SK-N-SH (cell line): Measurements from ENCODE around the gene CATSPERD. TPM values are rescaled to one million over a fixed set of nuclear protein-coding genes. Genes with fewer than 3 reads are reported as not detected.

Source experiments
- CTCF ChIA-PET: fragments of 300-600, 350-600 bp; formaldehyde crosslinking; extraction: SDS; loops from one replicate; lab custom pipeline; 2021; lab: Yijun Ruan, JAX
- POLR2A ChIA-PET: fragments of 350-600 bp; sonication (Branson Sonifier 250); formaldehyde crosslinking; extraction: SDS; loops from one replicate; lab custom pipeline; 2020; ENCODE audit warnings: antibody characterized with exemption, inconsistent platforms; lab: Yijun Ruan, JAX
- DNase-seq: peaks from one replicate; pipeline ENCODE4 v3.0.0; 2012
- H2AFZ ChIP-seq: fragments of 200-600 bp; sonication (generic); 2 replicates; pipeline ENCODE4 v1.8.1; 2016; ENCODE audit warnings: antibody characterized with exemption, mild to moderate bottlenecking, low read depth
- H3F3A ChIP-seq: fragments of 200-600 bp; sonication (generic); replicated peaks from 2 replicates; pipeline ENCODE3; 2016; ENCODE audit warnings: antibody characterized with exemption, mild to moderate bottlenecking; ENCODE audit not compliant: insufficient read depth
- H3K27ac ChIP-seq, 2 experiments: fragments of 200-500 bp in 1 of 2; fragments of 200-600 bp in 1 of 2; sonication (Bioruptor generic) in 1 of 2; sonication (generic), shearing (Covaris generic) in 1 of 2; 2 replicates each; pipeline versions ENCODE4 v1.5.1 to v1.6.1; 2014 to 2016; ENCODE audit warnings: low read depth in 2 of 2, inconsistent platforms in 1 of 2, low read length in 1 of 2, mild to moderate bottlenecking in 1 of 2, mixed read lengths in 1 of 2
- H3K27me3 ChIP-seq: fragments of 200-600 bp; sonication (generic), shearing (Covaris generic); 2 replicates; pipeline ENCODE4 v1.6.1; 2016; ENCODE audit warnings: mixed run types; ENCODE audit not compliant: insufficient read depth
- H3K36me3 ChIP-seq, 2 experiments: fragments of 200-500 bp in 1 of 2; fragments of 200-600 bp in 1 of 2; sonication (Bioruptor generic) in 1 of 2; sonication (generic) in 1 of 2; replicated peaks in 1 of 2; 2 replicates each; pipeline versions ENCODE3 to v1.5.1; 2014 to 2016; ENCODE audit warnings: low read length in 1 of 2, mild to moderate bottlenecking in 1 of 2; ENCODE audit not compliant: insufficient read depth in 2 of 2, control insufficient read depth in 1 of 2
- H3K4me1 ChIP-seq, 2 experiments: fragments of 200-500 bp in 1 of 2; fragments of 200-600 bp in 1 of 2; sonication (Bioruptor generic) in 1 of 2; sonication (generic), shearing (Covaris generic) in 1 of 2; 2 replicates each; pipeline versions ENCODE4 v1.5.1 to v1.6.1; 2014 to 2016; ENCODE audit warnings: low read depth in 1 of 2, low read length in 1 of 2, mixed run types in 1 of 2; ENCODE audit not compliant: insufficient read depth in 2 of 2, control insufficient read depth in 1 of 2
- H3K4me2 ChIP-seq: fragments of 200-600 bp; sonication (generic), shearing (Covaris generic); 2 replicates; pipeline ENCODE4 v1.6.1; 2017; ENCODE audit warnings: mixed run types
- H3K4me3 ChIP-seq, 2 experiments: fragments of 200-500 bp in 1 of 2; fragments of 200-600 bp in 1 of 2; sonication (Bioruptor generic) in 1 of 2; sonication (generic), shearing (Covaris generic) in 1 of 2; 2 replicates each; pipeline versions ENCODE4 v1.5.1 to v1.8.1; 2014 to 2016; ENCODE audit warnings: low read depth in 2 of 2, inconsistent platforms in 1 of 2, low read length in 1 of 2, mild to moderate bottlenecking in 1 of 2, mixed read lengths in 1 of 2, moderate library complexity in 1 of 2
- H3K79me2 ChIP-seq: fragments of 200-600 bp; sonication (generic); 2 replicates; pipeline ENCODE4 v1.8.1; 2017; ENCODE audit warnings: mild to moderate bottlenecking; ENCODE audit not compliant: insufficient read depth
- H3K9ac ChIP-seq: fragments of 200-600 bp; sonication (generic); 2 replicates; pipeline ENCODE4 v1.6.1; 2017; ENCODE audit warnings: mixed run types
- H3K9me2 ChIP-seq: fragments of 200-600 bp; sonication (generic); 2 replicates; pipeline ENCODE4 v1.6.1; 2017; ENCODE audit warnings: mixed run types
- H3K9me3 ChIP-seq: fragments of 200-600 bp; sonication (generic); 2 replicates; pipeline ENCODE4 v1.6.1; 2017; ENCODE audit warnings: mixed run types, mild to moderate bottlenecking, moderate library complexity
- H4K20me1 ChIP-seq: fragments of 200-600 bp; sonication (generic); 2 replicates; pipeline ENCODE4 v1.6.1; 2017; ENCODE audit warnings: mild to moderate bottlenecking, mixed run types; ENCODE audit not compliant: insufficient read depth
- CHD2 ChIP-seq: fragments of 150-350 bp; IDR thresholded peaks from 2 replicates; pipeline ENCODE4 v1.6.1; 2018; ENCODE audit warnings: low read length; ENCODE audit not compliant: partially characterized antibody
- EP300 ChIP-seq, 2 experiments: IDR thresholded peaks; 2 replicates each; pipeline versions ENCODE4 v1.4.0 to v1.6.1; 2012; ENCODE audit warnings: borderline replicate concordance in 1 of 2, low read depth in 1 of 2, low read length in 1 of 2
- EZH2phosphoT487 ChIP-seq: fragments of 200-600 bp; sonication (generic); IDR thresholded peaks from 2 replicates; pipeline ENCODE4 v1.6.1; 2017; ENCODE audit warnings: low read depth, mixed run types, mild to moderate bottlenecking, antibody characterized with exemption, moderate library complexity, borderline replicate concordance
- FOXJ3 ChIP-seq: sonication (generic); formaldehyde crosslinking; IDR thresholded peaks from 2 replicates; pipeline ENCODE4 v1.5.1; 2020; ENCODE audit warnings: mild to moderate bottlenecking, missing genetic modification reagents
- GATA2 ChIP-seq: sonication (generic); formaldehyde crosslinking; IDR thresholded peaks from 2 replicates; pipeline ENCODE4 v1.5.0; 2020; ENCODE audit warnings: mild to moderate bottlenecking, missing genetic modification reagents
- IRF3 ChIP-seq: fragments of 150-350 bp; IDR thresholded peaks from 2 replicates; pipeline ENCODE4 v1.6.1; 2016; ENCODE audit warnings: mild to moderate bottlenecking, low read depth, low read length
- MEF2A ChIP-seq: IDR thresholded peaks from 2 replicates; pipeline ENCODE4 v1.4.0; 2012; ENCODE audit warnings: low read depth, borderline replicate concordance
- MXI1 ChIP-seq: IDR thresholded peaks from 2 replicates; pipeline ENCODE4 v1.6.1; 2012; ENCODE audit warnings: mild to moderate bottlenecking, low read depth, low read length, improper control_type of control experiment
- NRF1 ChIP-seq: IDR thresholded peaks from 2 replicates; pipeline ENCODE4 v1.6.1; 2012; ENCODE audit warnings: low read depth, mild to moderate bottlenecking, low read length
- PBX3 ChIP-seq: IDR thresholded peaks from 2 replicates; pipeline ENCODE4; 2012
- POLR2AphosphoS5 ChIP-seq: IDR thresholded peaks from 2 replicates; pipeline ENCODE4 v1.6.1; 2012; ENCODE audit warnings: low read depth, low read length
- RAD21 ChIP-seq: IDR thresholded peaks from 2 replicates; pipeline ENCODE4 v1.6.1; 2012; ENCODE audit warnings: mild to moderate bottlenecking, low read length
- RXRA ChIP-seq: IDR thresholded peaks from 2 replicates; pipeline ENCODE4 v1.4.0; 2012; ENCODE audit warnings: low read depth, mild to moderate bottlenecking, borderline replicate concordance
- SIN3A ChIP-seq: IDR thresholded peaks from 2 replicates; pipeline ENCODE4 v1.6.1; 2012; ENCODE audit warnings: low read depth, mild to moderate bottlenecking, low read length, moderate library complexity, borderline replicate concordance
- TAF1 ChIP-seq: IDR thresholded peaks from 2 replicates; pipeline ENCODE4 v1.6.1; 2012; ENCODE audit warnings: low read depth, mild to moderate bottlenecking, low read length, moderate library complexity, borderline replicate concordance
- TEAD4 ChIP-seq: IDR thresholded peaks from 2 replicates; pipeline ENCODE4 v1.4.0; 2012; ENCODE audit warnings: mild to moderate bottlenecking, borderline replicate concordance; ENCODE audit not compliant: insufficient read depth
- YY1 ChIP-seq: IDR thresholded peaks from 2 replicates; pipeline ENCODE4 v1.4.0; 2012; ENCODE audit warnings: low read depth, mild to moderate bottlenecking
- WGBS: methylation state at CpG from one replicate; pipeline ENCODE4 v1.1.6; 2017; ENCODE audit warnings: low lambda C conversion rate; 5-methylcytosine and 5-hydroxymethylcytosine counted together
- polyA plus RNA-seq, 3 experiments: library from polyadenylated mRNA; depleted of rRNA; stranded (reverse); fragments of >200 nt; gene quantifications; 2 replicates each; pipeline ENCODE4 v1.2.3, GENCODE V29; 2012
- TF ChIP-seq, protein P1 (sequence below): IDR thresholded peaks from 2 replicates; pipeline ENCODE4 v1.4.0; 2012; ENCODE audit warnings: low read depth, borderline replicate concordance

CATSPERD gene
- polyA plus RNA-seq, 1 of the 3 experiments (the other 2 are of a cell fraction) = not detected

DNA sequence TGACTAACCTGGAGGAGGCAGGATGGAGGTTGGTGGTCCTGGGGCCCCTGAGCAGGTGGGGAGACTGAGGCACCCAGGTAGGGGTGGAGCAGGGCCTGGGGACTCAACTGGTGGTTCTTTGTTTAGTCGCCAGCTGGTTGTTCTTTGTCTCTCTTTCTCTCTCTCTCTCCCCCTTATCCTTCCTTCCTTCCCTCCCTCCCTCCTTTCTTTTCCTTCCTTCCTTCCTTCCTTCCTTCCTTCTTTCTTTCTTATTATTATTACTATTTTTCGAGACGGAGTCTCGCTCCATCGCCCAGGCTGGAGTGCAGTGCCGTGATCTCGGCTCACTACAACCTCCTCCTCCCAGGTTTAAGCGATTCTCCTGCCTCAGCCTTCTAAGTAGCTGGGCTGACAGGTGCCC is 77.8 kb downstream of the CATSPERD start:
- no peaks in the 10 kb centered on the region for H3K9me2 ChIP-seq
- H3K9me3 ChIP-seq = no peaks in the 10 kb centered on the region
- no peak overlapping the region for H3K27ac ChIP-seq
- H3K27me3 ChIP-seq = no peaks in the 10 kb centered on the region; the same call in 1 of the 2 replicates
- H3K4me3 ChIP-seq = no peak overlapping the region
- no peaks in the 10 kb centered on the region for H3K36me3 ChIP-seq
- POLR2A ChIA-PET = interaction anchor here (1.4 kb wide), 1 partner anchor 15 kb away, joined by 4 read pairs; no protein-coding TSS in a partner anchor
- H4K20me1 ChIP-seq = no peaks in the 10 kb centered on the region
- CTCF ChIA-PET = interaction anchor here (0.9 to 4.2 kb wide), 3 partner anchors 10 to 224 kb away, joined by 3 to 22 read pairs (median 4); no protein-coding TSS in a partner anchor
- TF ChIP-seq MEF2A = no peak
- peaks cover 0 to 28% of the 10 kb centered on the region in 2 experiments; a peak in 1 of 4 replicates for H3K4me1 ChIP-seq
- H3K4me2 ChIP-seq = no peak overlapping the region
- DNase-seq = no peak
- no peak overlapping the region for H2AFZ ChIP-seq
- no peaks in the 10 kb centered on the region for H3F3A ChIP-seq
- no peaks in the 10 kb centered on the region for H3K79me2 ChIP-seq
- H3K9ac ChIP-seq = no peak overlapping the region
- WGBS = 91% methylated on average over 8 of the region's 8 CpGs

DNA sequence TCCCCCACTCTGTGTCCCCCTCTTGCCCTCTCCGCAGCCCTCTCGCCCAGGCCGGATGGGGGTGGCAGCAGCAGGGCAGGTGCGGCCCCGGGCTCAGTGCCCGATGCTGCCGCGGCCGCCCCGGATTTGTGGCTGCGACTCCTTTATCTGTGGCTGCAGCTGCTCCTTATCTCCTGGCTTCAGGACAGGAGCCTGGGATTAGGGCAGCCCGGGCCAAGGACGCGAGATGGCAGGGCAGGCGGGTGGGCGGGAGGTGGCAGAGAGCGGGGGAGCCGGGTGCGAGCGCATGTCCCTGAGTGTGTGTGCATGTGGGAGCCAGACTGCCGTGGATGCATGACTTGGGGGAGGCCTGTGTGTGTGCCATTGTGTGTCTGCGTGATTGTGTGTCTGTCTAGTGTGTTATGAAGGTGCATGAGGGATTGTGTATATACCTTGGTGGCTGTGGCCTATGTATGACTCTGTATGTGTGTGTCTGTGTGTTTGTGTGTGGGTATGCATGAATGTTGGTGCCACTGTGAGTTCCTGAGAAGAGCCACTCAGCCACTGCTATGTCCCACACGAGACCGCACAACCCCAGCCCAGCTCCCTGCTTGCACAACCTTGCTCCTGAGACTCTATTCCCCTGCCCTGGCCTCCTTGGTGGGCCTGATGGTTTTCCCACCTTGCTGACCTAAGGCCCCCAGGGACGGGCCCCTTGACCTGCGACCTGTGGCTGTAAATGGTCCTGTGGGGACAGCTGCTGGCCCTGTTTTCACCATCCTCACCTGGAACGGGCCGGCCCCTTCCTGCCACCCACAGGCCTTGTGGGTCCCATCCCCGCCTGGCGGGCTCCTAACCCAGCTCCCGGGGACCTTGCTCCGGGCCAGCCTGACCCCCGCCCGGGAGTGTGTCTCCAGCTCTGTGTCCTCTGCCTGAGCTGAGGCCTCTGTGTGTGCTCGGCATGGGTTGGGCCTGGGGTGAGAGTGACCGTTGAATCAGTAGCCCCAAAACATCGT is 79.1 kb downstream of the CATSPERD start:
- no peaks in the 10 kb centered on the region for H4K20me1 ChIP-seq
- H3F3A ChIP-seq = no peaks in the 10 kb centered on the region
- ChIA-PET POLR2A (interaction anchor here (0.5 to 1.6 kb wide), 2 partner anchors 8 to 81 kb away, joined by 3 to 4 read pairs; no protein-coding TSS in a partner anchor), CTCF (interaction anchor here (0.6 to 4.2 kb wide), 6 partner anchors 9 to 223 kb away, joined by 3 to 22 read pairs (median 4); partner anchors contain the start of gene NDUFA11)
- H3K4me1 ChIP-seq = peaks cover 3 to 35% of the 10 kb centered on the region in 2 experiments; a peak in 1 of 4 replicates
- WGBS = 63% methylated on average over 35 of the region's 37 CpGs
- H3K9me2 ChIP-seq = no peaks in the 10 kb centered on the region
- H2AFZ ChIP-seq = no peak overlapping the region
- DNase-seq = peak; percentile 91
- H3K4me2 ChIP-seq = no peak overlapping the region
- H3K4me3 ChIP-seq = no peak overlapping the region
- no peaks in the 10 kb centered on the region for H3K9me3 ChIP-seq
- H3K79me2 ChIP-seq = no peaks in the 10 kb centered on the region
- H3K27me3 ChIP-seq = peaks cover 4% of the 10 kb centered on the region; the same call in 1 of the 2 replicates
- H3K27ac ChIP-seq = peak overlapping the region in 1 of 2 experiments; percentile 43; a peak in 2 of 4 replicates
- H3K36me3 ChIP-seq = no peaks in the 10 kb centered on the region
- H3K9ac ChIP-seq = no peak overlapping the region
- TF ChIP-seq TEAD4 = no peak
- no peak for TF ChIP-seq EZH2phosphoT487
- TF ChIP-seq RXRA = no peak
- TF ChIP-seq EP300 (IDR thresholded peaks at IDR 0.05; ENCODE audit: borderline replicate concordance in 1 of 2, low read depth in 1 of 2, low read length in 1 of 2) = peak in 1 of 2 experiments; percentile 85; a peak in 2 of 4 replicates
- no peak for TF ChIP-seq PBX3
- no peak for TF ChIP-seq TAF1
- no peak for TF ChIP-seq NRF1
- TF ChIP-seq YY1 = no peak
- TF ChIP-seq SIN3A = no peak
- peak; percentile 73 for TF ChIP-seq MXI1
- TF ChIP-seq GATA2 = peak; percentile 99
- TF ChIP-seq POLR2AphosphoS5 = no peak
- TF ChIP-seq FOXJ3 (CRISPR knock-in tag) = peak; percentile 95
- TF ChIP-seq, protein P1, sequence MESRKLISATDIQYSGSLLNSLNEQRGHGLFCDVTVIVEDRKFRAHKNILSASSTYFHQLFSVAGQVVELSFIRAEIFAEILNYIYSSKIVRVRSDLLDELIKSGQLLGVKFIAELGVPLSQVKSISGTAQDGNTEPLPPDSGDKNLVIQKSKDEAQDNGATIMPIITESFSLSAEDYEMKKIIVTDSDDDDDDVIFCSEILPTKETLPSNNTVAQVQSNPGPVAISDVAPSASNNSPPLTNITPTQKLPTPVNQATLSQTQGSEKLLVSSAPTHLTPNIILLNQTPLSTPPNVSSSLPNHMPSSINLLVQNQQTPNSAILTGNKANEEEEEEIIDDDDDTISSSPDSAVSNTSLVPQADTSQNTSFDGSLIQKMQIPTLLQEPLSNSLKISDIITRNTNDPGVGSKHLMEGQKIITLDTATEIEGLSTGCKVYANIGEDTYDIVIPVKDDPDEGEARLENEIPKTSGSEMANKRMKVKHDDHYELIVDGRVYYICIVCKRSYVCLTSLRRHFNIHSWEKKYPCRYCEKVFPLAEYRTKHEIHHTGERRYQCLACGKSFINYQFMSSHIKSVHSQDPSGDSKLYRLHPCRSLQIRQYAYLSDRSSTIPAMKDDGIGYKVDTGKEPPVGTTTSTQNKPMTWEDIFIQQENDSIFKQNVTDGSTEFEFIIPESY = no peak
- peak; percentile 86 for TF ChIP-seq CHD2
- no peak for TF ChIP-seq RAD21
- TF ChIP-seq IRF3 = no peak
